ENCODE results near the gene NDN.
"Not testable (repeated sequence)": the region's sequence is repeated elsewhere in the genome, so short reads cannot be mapped to it uniquely, and the experiment has no call there.

The NDN gene, protein sequence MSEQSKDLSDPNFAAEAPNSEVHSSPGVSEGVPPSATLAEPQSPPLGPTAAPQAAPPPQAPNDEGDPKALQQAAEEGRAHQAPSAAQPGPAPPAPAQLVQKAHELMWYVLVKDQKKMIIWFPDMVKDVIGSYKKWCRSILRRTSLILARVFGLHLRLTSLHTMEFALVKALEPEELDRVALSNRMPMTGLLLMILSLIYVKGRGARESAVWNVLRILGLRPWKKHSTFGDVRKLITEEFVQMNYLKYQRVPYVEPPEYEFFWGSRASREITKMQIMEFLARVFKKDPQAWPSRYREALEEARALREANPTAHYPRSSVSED

DNA sequence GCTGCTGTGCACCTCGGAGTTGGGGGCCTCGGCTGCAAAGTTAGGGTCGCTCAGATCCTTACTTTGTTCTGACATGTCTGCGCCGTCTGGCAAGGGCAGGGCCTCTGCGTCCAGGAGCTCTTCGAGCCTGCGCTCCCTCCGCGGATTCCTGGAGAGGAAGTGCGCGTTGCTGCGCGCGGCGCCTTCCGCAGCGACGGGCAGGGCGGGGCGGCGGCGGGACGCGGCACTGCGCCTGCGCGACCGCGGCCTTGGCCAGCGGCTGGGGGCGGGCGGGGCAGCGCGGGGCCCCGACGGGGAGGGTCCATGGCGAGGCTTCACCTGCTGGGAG is at the start of gene NDN:
Gene NDN (minus strand): TSS at position 163 of the 328 bp plus-strand sequence. CDS start 88 bp downstream, at position 75.
- DNase-seq (ENCODE audit: low read depth) = peak; percentile 30

DNA sequence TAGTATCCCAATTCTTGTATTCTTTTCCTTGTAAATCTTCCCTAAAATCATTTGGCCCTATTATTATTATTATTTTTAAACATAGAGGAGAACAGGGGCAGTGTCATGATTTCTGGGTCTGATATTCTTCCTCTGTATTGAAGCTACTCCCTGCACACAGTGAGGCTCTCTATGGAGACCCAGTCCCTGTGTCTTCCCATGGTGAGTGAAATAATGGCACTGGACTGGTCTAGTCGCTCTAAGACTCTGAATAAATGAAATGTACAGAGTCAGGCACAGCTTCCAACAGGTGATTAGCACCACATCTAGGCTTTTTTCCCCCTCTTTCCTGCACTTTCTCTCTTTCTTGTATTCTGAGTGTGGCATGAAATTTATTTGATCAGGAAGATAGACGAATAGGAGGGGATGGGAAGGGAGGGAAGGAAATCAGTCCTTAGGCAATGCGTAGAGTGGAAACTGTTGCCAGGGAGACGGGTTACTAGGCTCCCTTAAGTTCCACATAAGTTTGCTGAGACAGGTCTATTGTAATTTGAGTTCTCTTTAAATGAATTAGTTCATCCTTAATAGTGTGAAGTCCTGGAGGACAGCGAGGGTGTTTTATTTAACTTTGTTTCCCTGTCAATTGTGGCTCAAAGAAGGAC is 49.0 kb upstream of the NDN start:
- DNase-seq (ENCODE audit: low read depth) = no peak

DNA sequence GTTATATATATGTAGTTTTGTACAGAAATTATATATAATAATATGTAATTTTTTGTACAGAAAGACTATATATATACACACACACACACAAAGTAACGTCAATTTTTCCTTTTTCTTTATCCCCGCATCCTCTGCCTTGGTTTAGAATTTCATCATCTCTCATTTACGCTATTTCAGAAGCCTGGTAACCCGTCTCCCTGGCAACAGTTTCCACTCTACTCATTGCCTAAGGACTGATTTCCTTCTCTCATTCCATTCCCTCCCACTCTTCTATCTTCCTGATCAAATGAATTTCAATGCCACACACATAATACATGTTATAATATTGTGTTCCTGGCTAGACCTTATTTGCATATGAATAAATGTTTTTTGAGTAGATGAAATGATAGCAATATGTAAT is 47.8 kb upstream of the NDN start:
- no peak for DNase-seq (ENCODE audit: low read depth)

DNA sequence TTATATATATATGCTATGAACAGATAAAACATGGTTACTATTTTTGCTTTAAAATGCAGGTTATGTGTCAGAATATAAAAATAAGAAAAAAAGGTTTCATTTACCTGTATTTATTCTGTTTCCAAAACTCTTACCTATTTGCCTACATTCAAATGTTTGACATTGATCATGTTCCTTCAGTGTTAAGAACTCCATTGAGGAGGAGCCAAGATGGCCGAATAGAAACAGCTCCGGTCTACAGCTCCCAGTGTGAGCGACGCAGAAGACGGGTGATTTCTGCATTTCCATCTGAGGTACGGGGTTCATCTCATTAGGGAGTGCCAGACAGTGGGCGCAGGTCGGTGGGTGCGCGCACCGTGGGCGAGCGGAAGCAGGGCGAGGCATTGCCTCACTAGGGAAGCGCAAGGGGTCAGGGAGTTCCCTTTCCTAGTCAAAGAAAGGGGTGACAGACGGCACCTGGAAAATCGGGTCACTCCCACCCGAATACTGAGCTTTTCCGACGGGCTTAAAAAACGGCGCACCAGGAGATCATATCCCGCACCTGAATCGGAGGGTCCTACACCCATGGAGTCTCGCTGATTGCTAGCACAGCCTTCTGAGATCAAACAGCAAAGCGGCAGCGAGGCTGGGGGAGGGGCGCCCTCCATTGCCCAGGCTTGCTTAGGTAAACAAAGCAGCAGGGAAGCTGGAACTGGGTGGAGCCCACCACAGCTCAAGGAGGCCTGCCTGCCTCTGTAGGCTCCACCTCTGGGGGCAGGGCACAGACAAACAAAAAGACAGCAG is 27.0 kb upstream of the NDN start:
- not testable (repeated sequence) for DNase-seq (ENCODE audit: low read depth)

DNA sequence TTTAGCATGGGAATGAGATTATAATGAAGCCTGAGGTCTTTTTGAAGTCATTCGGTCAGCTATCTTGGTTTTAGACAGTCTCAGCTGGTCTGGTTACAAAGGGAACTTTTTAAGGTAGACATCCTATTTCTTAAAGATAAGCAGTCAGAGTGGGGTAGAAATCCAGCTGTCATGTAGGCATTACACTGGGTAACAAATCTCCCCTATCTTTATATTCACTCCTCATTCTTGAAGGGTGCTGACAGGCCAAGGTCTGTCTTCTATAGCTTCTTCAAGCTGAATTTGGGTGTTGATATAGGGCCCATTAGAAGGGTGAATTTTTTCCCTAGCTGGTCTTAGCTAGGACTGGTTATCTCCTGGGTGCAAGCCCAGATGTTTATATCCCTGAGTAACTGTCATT is 21.2 kb upstream of the NDN start:
- no peak for DNase-seq (ENCODE audit: low read depth)

DNA sequence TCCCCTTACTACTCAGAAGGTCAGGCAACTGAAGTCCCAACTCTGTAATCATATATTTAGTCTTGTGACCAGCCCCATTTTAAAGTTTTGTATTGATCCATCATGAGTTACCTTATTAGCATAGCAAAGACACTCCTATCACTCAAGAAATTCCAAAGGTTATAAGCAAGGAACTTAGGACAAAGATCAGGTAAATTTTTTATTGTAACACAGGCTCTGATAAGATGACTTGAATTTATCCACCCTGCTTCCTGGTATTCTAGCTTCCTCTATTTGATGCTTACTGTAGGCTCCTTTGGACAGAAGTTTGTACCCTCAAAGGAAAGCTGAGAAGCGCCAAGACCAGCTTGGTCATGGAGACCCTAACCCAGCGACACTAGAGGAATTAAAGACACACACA is 8.2 kb upstream of the NDN start:
- no peak for DNase-seq (ENCODE audit: low read depth)

DNA sequence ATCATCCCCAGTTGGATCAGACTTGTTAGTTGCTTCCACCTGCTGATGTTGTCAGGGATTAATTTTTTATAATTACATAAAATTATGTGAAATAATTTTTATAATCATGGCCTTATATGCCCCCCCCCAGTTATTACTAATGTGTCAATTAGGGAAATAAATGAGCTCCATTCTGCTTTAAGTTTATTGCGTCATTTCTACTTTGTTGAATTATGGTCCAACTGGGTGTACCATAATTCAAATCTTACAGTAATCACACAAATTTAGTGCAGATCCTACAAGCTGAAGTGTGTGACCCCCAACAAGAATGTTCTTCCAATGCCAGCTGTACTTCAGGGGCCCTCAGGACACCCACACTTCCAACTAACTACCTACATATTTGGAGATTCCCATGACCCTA is 7.5 kb upstream of the NDN start:
- no peak for DNase-seq (ENCODE audit: low read depth)

DNA sequence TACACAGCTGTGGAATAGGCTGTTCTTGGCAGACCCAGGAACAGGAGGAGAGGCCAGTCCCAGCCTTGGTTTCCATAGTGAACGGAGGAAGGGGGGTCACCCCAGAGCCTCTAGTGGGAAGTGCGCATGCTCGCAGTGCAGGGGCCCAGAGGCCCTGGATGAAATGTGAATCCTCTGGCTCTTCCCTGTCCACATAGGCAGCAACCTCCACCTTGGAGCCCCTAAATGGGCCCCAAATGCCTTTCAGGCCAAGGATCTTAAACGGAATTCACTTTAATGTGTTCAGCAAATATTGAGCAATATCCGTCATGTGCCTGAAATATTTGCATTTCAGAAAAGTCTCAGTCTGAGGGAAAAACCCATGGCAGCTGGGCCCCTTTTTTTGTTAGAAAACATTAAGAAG is 3.3 kb upstream of the NDN start:
- DNase-seq (ENCODE audit: low read depth) = peak; percentile 71

DNA sequence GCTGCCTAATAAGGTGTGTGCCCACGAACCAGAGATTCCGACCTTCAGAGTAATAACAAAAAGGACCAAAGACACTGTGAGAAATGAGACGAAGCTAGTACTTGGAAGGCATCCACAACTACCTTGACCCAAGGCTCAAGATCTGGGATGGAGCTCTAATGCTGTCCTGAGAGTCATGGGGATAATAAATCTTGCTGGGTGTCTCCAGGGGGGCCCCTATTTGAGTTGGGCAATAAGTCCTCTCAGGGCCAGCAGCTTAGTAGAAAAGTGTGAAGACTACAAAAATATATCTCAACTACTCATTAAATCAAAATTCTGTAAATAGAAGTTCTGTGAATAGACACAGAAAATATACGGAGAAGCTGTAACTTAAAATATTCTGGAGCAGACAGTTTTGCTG is 2.9 kb upstream of the NDN start:
- DNase-seq (ENCODE audit: low read depth) = peak; percentile 3

DNA sequence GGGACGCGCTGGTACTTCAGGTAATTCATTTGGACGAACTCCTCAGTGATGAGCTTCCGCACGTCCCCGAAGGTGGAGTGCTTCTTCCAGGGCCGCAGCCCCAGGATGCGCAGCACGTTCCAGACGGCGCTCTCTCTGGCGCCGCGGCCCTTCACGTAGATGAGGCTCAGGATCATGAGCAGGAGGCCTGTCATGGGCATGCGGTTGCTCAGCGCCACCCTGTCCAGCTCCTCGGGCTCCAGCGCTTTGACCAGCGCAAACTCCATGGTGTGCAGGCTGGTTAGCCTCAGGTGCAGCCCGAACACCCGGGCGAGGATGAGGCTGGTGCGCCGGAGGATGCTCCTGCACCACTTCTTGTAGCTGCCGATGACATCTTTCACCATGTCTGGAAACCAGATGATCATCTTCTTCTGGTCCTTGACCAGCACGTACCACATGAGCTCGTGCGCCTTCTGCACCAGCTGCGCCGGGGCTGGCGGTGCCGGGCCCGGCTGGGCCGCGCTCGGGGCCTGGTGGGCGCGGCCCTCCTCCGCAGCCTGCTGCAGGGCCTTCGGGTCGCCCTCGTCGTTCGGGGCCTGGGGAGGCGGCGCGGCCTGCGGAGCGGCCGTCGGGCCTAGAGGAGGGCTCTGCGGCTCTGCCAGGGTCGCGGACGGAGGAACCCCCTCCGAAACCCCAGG is 501 bp downstream of the NDN start:
- peak; percentile 3 for DNase-seq (ENCODE audit: low read depth)

DNA sequence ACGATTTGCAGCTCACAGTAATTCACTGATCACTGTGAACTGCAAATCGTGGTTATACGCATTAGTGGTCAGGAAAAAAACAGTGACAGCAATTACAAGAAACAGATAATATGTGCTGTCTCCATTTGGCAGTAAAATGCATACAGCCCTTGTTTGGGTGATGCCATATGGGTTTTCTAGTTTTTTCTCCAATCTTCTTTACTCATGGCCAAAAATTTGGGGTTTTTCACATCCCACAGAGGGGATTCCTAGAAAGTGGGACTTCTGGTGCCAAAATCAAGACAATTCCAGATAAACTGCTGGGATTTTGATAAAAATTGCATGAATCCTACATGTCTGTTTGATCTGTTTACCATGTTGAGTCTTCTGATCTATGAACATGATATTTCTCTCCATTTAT is 15.6 kb downstream of the NDN start:
- peak; percentile 7 for DNase-seq (ENCODE audit: low read depth)

DNA sequence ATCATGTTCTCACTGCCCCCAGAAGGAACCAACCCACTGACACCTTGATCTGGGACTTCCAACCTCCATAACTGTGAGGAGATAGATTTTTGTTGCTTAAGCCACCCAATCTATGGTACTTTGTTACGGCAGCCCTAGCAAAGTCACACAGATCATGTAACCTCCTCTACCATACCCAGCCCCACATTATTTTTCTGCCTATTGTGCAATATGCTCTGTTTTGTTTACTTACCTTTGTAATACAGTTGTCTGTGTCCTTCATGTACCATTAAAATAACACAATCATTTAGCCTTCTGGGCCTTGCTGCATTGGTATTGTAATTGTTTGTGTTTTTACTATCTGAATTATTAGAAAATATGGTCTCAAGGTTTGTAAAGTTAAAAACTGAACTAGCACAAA is 16.1 kb downstream of the NDN start:
- DNase-seq (ENCODE audit: low read depth) = no peak

DNA sequence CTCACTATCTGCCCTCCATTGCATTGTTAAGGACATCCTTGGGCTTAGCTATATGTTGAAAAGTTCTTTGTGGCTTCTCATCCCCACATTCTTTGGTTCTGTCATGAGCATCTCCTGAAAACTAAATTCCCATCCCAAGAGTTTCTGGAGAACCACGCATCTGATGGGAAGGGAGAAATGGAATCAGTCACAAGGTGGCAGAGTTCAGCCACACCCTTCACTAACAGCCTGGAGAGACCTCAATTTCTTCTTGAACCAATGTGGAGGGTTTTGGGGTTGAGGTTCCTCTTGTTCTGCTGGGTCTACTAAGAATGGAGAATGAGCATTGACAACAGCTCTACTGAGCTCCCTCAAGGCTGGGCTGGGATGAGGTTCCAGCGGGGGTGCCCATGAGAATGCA is 23.9 kb downstream of the NDN start:
- no peak for DNase-seq (ENCODE audit: low read depth)

DNA sequence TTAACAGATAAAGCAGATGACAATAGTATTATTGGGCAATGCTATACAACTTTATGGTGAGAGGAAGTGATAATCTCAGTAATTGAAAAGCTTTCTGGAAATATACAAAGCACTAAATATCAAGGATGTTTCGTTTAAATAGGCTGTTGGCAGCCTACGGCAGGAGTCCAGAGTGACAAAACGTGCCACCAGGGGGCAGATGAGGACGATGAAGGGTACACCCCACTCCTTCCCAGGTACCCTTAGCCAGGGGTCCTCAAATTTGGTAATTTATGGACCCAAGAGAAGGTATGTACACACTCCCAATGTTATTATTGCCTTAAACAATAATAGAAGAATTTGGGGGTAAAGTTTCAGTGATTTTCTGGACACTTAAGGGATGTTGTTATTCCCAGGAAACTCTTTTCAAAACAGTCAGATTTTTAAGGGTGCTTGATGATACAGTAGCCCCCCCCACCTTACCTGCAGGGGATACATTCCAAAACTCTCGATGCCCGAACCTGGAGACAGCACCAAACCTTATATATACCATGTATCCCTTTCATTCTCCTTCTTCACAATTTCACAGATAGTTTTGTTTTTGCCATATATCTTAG is 38.1 kb downstream of the NDN start:
- no peak for DNase-seq (ENCODE audit: low read depth)

DNA sequence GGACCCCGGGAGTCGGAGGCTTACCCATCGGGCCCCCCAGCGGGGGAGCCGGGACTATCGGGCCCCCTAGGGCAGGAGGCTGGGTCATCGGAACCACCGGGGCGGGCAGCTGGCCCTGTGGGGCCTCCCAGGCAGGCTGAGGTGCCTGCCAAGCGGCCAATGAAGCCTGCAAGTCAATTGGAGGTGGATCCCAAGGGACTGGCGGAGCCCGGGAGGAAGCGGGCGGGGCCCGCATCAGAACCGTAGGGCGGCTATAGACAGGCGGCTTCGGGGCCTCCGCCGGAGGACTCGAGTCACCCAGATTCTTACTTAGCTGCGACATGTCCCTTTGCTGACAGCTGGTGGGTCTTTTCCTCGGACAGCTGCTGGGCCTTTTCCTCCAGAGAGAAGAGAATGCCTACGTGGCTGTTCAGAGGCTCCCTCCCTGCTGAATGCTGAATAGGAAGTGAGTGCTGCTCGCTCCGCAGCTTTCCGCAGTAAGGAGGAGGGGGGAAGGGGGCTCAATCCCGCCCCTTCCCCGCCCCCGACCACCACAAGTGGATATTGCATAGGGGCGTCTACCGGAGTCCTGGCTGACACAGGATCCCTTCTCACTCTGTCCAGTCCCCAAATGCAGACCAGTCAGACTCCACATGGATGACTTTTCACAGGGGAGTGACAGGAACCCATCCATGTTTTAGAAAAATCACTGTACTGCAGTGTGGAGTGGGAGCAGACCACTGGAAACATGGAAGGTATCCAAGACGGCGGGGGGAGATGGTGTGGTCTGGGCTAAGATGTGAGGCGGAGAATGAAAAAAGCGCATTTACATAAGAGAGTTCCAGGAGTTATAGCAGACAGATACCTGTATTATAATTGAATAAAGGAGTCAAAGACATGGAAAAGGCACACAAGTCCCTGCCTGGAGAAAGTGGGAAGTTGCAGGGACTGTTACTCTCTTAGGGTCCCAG is 39.4 kb downstream of the NDN start, which contains the start of gene MAGEL2:
Gene MAGEL2 (minus strand): TSS at position 447 of the 950 bp plus-strand sequence. CDS start 125 bp downstream, at position 322.
- DNase-seq (ENCODE audit: low read depth) = no peak

DNA sequence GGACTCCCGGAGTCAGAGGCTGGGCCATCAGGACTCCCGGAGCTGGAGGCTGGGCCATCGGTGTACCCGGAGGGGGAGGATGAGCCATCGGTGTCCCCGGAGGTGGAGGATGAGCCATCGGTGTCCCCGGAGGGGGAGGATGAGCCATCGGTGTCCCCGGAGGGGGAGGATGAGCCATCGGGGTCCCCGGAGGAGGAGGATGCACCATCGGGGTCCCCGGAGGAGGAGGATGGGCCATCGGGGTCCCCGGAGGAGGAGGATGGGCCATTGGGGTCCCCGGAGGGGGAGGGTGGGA is 40.2 kb downstream of the NDN start:
- DNase-seq (ENCODE audit: low read depth) = no peak

DNA sequence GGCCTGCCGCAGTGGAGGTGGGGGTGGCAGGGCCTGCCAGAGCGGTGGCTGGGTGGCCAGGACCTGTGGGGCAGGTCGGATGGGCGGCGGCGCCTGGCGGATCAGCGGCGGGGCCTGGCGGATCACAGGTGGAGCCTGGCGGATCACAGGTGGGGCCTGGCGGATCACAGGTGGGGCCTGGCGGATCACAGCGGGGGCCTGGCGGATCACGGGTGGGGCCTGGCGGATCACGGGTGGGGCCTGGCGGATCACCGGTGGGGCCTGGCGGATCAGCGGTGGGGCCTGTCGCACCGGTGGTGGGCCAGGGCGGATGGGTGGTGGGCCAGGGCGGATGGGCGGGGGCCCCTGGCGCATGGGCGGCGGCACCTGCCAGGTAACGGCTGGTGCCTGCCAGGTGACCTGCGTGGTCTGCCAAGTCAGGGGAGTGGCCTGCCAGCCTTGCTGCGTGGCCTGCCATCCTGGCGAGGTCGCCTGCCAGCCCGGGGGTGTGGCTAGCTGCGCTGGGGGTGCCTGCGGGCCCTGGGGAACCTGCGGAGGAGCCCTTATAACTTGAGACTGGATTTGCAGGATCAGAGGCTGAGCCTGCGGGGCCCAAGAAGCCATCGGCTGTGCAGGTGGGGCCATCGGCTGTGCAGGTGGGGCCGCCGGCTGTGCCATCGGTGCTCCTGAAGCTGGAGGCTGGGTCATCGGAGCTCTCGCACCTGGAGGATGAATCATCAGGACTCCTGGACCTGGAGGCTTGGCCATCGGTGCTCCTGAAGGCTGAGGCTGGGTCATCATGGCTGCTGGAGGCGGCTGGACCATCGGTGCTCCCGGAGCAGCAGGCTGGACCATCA is 40.7 kb downstream of the NDN start:
- DNase-seq (ENCODE audit: low read depth) = no peak

DNA sequence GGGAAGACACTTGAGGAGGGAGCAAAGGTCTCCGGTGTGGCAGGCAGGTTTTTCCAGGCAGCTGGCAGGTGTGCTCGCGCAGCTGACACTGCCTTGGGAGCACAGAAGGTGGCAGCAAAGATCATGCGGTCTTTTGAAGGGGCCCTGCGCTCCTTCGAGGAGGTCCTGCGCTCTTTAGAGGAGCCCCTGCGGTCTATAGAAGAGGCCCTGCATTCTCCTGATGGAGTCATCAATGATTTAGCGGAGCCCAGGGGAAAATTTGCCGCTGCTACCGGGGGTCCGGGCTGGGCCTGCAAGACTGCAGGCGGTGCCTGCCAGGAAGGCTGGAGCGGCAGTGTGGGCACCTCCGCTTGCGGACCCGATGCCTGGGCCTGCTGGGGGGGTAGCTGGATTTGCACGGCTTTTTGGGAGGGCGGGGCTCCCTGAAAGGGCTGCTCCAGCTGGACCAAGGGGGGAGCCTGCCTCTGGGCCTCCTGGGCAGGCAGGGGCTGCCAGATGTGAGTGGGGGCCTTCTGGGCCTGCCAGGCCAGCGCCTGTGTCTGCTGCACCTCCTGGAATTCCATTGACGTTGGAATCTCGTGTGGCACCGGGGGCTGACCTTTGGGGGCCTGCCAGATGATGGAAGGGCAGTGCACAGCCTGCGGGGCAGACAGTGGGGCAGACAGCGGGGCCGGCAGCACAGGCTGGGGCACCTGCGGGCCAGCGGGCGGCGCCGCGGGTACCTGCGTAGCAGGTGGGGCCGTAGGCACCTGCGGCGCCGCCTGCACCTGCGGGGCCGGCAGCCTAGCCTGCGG is 41.5 kb downstream of the NDN start:
- no peak for DNase-seq (ENCODE audit: low read depth)

DNA sequence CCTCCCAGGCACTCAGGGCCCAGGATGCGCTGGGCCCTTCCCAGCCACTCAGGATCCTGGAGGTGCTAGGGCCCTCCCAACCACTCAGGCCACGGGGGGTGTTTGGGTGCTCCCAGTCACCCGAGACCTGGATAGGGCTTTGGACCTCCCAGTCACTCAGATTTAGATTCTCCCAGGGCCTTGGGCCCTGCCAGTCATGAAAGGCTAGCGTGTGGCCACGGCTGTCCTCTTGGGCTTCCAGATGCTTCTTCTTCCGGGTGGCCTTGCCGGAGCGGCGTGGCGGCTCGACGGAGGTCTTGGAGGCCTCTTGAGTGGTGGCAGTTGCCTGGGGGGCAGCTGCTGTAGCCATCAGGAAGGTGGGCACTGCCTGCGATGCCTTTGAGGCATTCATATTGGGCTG is 42.3 kb downstream of the NDN start:
- DNase-seq (ENCODE audit: low read depth) = no peak

Measured in amniotic epithelial cell (primary cell).